Colonic mucosa (tissue), 4 donors: Measurements from ENCODE around the gene XBP1. TPM values are rescaled to one million over a fixed set of nuclear protein-coding genes. Genes with fewer than 3 reads are reported as not detected.
"Not testable (repeated sequence)": the region's sequence is repeated elsewhere in the genome, so short reads cannot be mapped to it uniquely, and the experiment has no call there.

Source experiments
- DNase-seq: peaks from one replicate; pipeline ENCODE4 v3.0.0-alpha.2; 2020
- H3K27ac ChIP-seq: fragments of 200-600 bp; one replicate; pipeline ENCODE4 v1.8.0; 2021
- H3K27me3 ChIP-seq: fragments of 200-600 bp; one replicate; pipeline ENCODE4 v1.8.0; 2021
- H3K36me3 ChIP-seq: fragments of 200-600 bp; one replicate; pipeline ENCODE4 v1.8.0; 2021
- H3K4me1 ChIP-seq: fragments of 200-600 bp; one replicate; pipeline ENCODE4 v1.8.0; 2021; ENCODE audit warnings: mild to moderate bottlenecking
- H3K4me3 ChIP-seq: fragments of 200-600 bp; one replicate; pipeline ENCODE4 v1.8.0; 2021
- H3K9ac ChIP-seq, 2 donors: one replicate each; pipeline ENCODE4 v1.7.0; 2013; ENCODE audit warnings: control low read depth in 2 of 2, low read depth in 2 of 2, low read length in 2 of 2
- H3K9me3 ChIP-seq: fragments of 200-600 bp; one replicate; pipeline ENCODE4 v1.8.0; 2021
- intact Hi-C: fragments of 100-400 bp; cut with DNase I; formaldehyde crosslinking; loops from one replicate; pipeline ENCODE4 v1.14.1; 2022
- total RNA-seq, 2 donors: library from RNA; stranded (reverse); fragmentation: NEBNext Ultra II Directional in 1 of 2; extraction: Animal tissue kit (Norgen Biotek cat#: 25700) in 1 of 2; gene quantifications; one replicate each; pipeline ENCODE4 v1.2.1, GENCODE V29; 2021
- TF ChIP-seq, protein P1 (sequence below): fragments of 200-600 bp; IDR thresholded peaks from one replicate; pipeline ENCODE4 v1.8.0; 2022; ENCODE audit warnings: antibody characterized with exemption, mild to moderate bottlenecking
- donor health status: healthy.
- donor health status: DM: no; HTN: no; CAD: no.
- donor health status: DM: no; HTN: no; CAD: no.

The XBP1 gene
- total RNA-seq, 2 donors from 2014 or later = 210 to 251 TPM

DNA sequence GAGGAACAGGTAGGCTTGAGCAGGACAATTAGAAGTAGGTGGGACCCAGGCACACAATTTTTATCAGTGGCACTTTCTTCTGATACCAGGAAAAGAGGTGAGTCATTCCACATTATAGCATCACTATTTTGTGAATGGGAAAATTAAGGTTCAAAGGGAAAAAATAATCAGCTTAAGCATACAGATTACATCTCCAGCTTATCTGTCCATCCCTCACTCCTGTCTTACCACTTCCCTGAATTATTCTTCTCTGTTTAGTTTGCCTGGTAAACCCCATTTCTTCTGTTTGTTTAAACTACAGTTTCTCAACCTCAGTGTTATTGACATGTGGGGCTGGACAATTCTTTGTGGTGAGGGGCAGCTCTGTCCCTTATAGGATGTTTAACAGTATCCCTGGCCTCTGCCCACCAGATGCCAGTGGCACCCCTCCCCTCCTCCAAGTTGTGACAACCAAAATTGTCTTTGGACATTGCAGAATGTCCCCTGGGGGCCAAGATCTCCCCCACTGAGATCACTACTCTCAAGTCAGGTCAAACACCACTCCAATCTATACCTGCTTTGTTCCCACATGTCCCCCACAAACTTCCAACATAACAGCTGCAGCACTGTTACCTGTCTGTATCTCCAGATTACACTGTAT lies 8.5 kb upstream of the XBP1 start:
- intact Hi-C loops = no loop called here
- DNase-seq = no peak
- TF ChIP-seq, protein P1, sequence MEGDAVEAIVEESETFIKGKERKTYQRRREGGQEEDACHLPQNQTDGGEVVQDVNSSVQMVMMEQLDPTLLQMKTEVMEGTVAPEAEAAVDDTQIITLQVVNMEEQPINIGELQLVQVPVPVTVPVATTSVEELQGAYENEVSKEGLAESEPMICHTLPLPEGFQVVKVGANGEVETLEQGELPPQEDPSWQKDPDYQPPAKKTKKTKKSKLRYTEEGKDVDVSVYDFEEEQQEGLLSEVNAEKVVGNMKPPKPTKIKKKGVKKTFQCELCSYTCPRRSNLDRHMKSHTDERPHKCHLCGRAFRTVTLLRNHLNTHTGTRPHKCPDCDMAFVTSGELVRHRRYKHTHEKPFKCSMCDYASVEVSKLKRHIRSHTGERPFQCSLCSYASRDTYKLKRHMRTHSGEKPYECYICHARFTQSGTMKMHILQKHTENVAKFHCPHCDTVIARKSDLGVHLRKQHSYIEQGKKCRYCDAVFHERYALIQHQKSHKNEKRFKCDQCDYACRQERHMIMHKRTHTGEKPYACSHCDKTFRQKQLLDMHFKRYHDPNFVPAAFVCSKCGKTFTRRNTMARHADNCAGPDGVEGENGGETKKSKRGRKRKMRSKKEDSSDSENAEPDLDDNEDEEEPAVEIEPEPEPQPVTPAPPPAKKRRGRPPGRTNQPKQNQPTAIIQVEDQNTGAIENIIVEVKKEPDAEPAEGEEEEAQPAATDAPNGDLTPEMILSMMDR = no peak
- H3K4me3 ChIP-seq = no peak overlapping the region
- peak overlapping the region; percentile 3 for H3K27ac ChIP-seq
- H3K36me3 ChIP-seq = no peaks in the 10 kb centered on the region
- H3K9me3 ChIP-seq = no peaks in the 10 kb centered on the region
- H3K9ac ChIP-seq = peak overlapping the region in 1 of 2 donors; percentile 19
- H3K27me3 ChIP-seq = no peaks in the 10 kb centered on the region
- no peaks in the 10 kb centered on the region for H3K4me1 ChIP-seq

DNA sequence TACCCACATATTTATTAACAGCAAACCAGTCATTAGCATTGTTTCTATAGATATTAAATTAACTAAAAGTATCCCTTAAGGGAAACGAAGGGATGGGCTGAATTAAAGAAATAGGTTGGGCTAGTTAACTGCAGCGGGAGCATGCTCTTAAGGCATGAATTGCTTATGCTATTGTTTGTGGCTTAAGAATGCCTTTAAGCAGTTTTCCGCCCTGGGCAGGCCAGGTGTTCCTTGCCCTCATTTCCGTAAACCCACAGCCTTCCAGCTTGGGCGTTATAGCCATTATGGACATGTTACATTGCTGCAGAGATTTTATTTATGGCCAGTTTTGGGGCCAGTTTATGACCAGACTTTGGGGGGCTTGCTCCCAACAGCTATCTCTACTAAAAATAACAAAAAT lies 5.1 kb upstream of the XBP1 start:
- intact Hi-C loops = not testable (repeated sequence)

DNA sequence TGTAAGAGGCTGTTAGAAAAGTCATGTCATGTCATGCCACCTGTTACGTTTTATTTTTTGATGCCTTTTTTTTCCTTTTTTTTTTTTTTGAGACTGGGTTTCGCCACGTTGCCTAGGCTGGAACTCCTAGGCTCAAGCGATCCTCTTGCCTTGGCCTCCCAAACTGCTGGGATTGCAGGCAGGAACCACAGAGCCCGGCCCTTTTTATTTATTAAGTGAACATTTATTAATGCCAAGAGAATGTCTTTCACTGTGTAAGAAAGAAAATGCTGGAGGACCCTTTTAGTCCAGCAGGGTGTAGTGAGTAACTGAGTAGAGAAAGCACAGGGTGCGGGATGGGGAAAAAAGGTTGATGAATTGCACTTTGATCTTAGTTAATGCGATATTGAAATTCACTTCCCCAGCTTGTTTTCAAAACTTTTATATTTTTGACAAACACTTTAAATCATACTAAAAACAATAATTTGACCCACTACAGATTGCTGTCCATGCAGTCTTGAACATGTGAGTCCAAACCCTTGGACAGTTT lies 2.3 kb upstream of the XBP1 start:
- intact Hi-C loops = no loop called here
- H3K4me3 ChIP-seq = no peak overlapping the region
- peak overlapping the region in 1 of 2 donors; percentile 58 for H3K9ac ChIP-seq
- H3K36me3 ChIP-seq = no peaks in the 10 kb centered on the region
- peaks cover 4% of the 10 kb centered on the region for H3K4me1 ChIP-seq
- no peak for DNase-seq
- no peaks in the 10 kb centered on the region for H3K9me3 ChIP-seq
- H3K27ac ChIP-seq = peak overlapping the region; percentile 96
- no peaks in the 10 kb centered on the region for H3K27me3 ChIP-seq
- TF ChIP-seq, protein P1 = peak; percentile 12

More for the DNA sequence above, 5.1 kb upstream of the XBP1 start:
- not testable (repeated sequence) for H3K4me1 ChIP-seq, H3K9ac ChIP-seq, H3K36me3 ChIP-seq, H3K9me3 ChIP-seq, H3K4me3 ChIP-seq, H3K27me3 ChIP-seq, H3K27ac ChIP-seq, DNase-seq

DNA sequence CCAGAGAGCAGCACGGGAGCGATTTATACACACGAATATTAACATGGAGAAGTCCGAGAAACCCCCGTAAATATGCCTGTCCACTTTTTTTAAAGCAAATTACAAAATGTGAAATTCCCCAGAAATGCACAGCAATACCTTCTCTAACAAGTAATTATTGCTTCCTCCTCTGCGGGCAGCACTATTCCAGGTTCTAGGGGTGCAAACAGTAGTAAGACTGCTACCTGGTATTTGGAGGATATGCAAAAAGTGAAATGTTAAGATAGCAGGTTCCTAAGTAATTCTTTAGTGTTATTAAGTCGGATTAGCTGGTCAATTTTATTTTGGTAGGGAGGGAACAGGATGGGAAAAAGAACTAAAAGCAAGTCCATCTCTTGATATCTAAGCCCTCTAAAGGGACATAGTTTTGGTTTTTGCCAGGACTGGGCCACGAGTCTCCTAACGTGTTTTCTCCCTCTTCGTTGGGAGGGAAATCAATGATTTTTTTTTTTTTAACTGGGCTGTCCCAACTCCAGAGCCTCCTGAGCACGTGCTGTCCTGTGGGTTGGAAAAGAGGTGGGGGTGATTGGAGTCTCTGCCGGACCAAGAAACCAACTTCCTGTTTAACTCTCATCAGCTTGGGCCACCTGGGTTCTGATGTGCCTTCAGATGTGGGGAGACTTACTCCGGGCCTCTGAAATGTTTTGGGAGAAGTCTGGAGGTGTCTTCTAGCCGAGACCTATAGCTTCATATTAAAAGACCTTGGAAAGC lies 1.7 kb upstream of the XBP1 start:
- Histone ChIP-seq H3K4me3 (peak overlapping the region; percentile 81), H3K27ac (peak overlapping the region; percentile 96), H3K9me3 (no peaks in the 10 kb centered on the region), H3K36me3 (peaks cover 2% of the 10 kb centered on the region), H3K27me3 (no peaks in the 10 kb centered on the region), H3K4me1 (peaks cover 4% of the 10 kb centered on the region), H3K9ac (peak overlapping the region; percentile 28 to 58)
- intact Hi-C loops = no loop called here
- TF ChIP-seq, protein P1 = no peak
- peak; percentile 65 for DNase-seq

DNA sequence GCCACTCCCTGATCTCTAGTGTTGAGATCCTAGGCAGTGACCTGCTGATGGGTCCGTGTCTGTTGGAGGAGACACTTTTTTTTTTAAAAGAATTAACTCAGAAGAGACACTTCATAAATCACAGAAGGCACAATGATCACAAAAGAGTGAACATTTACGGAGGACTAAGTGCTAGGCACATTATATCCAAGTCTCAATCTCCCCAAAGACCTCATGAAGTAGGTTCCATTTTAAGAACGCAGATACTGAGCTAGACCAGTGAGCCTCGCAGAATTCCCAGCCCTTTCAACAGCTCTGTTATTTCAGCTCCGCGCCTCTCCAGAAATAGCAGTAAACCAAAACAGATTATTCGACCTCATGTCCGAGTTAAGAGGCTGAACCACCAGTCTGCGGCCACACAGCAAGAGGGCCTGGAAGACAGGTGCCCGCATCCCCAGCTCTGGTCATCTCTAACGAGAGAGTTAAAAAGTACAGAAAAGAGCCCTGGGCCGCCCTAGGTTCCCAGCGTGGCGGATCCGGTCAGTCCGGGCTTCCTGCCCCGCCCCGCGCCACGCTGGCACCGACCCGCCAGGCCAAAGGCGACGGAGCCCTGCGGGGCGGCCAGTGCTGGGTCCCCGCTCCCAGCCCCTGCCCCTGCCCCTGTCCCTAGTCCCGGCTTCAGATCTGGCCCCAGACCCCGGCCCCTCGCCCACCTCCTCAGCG lies 612 bp downstream of the XBP1 start:
- H3K27ac ChIP-seq = peak overlapping the region; percentile 96
- H3K27me3 ChIP-seq = no peaks in the 10 kb centered on the region
- peaks cover 19% of the 10 kb centered on the region for H3K36me3 ChIP-seq

More for the DNA sequence above, 612 bp downstream of the XBP1 start:
- H3K9me3 ChIP-seq = no peaks in the 10 kb centered on the region
- TF ChIP-seq, protein P1 = no peak
- intact Hi-C loops = no loop called here
- DNase-seq = peak; percentile 70
- H3K9ac ChIP-seq = peak overlapping the region; percentile 99 to 100
- peaks cover 4% of the 10 kb centered on the region for H3K4me1 ChIP-seq
- H3K4me3 ChIP-seq = peak overlapping the region; percentile 81
